NK-92 (cell line): ENCODE measurements around the gene GAGE12D.
"Not testable (repeated sequence)": the region's sequence is repeated elsewhere in the genome, so short reads cannot be mapped to it uniquely, and the experiment has no call there.

Experiments
- DNase-seq: peaks from one replicate; lab custom pipeline; 2025; ENCODE audit not compliant: unreplicated experiment; lab: John Stamatoyannopoulos, UW

GAGE12D gene

DNA sequence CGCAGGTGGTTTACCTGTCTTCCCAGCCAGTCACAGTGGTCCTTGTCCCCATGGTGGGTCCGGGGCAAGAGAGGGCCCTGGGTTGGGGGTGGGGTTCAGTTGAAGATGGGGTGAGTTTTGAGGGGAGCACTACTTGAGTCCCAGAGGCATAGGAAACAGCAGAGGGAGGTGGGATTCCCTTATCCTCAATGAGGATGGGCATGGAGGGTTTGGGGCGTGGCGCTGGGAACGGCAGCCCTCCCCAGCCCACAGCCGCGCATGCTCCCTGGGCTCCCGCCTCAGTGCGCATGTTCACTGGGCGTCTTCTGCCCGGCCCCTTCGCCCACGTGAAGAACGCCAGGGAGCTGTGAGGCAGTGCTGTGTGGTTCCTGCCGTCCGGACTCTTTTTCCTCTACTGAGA, at the start of gene GAGE12D:
TSS of gene GAGE12D (plus strand) at position 301 of the 400 bp plus-strand sequence. CDS start 1,155 bp downstream, outside the sequence.
- not testable (repeated sequence) for DNase-seq

DNA sequence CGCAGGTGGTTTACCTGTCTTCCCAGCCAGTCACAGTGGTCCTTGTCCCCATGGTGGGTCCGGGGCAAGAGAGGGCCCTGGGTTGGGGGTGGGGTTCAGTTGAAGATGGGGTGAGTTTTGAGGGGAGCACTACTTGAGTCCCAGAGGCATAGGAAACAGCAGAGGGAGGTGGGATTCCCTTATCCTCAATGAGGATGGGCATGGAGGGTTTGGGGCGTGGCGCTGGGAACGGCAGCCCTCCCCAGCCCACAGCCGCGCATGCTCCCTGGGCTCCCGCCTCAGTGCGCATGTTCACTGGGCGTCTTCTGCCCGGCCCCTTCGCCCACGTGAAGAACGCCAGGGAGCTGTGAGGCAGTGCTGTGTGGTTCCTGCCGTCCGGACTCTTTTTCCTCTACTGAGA, 9.7 kb upstream of the GAGE12D start, which contains the start of gene GAGE12C:
TSS of gene GAGE12C (plus strand) at position 301 of the 400 bp plus-strand sequence. CDS start 1,155 bp downstream, outside the sequence.
- not testable (repeated sequence) for DNase-seq

GRCh38 chrX:49550989-49551388, 9.5 kb downstream of the GAGE12D start, which contains the start of gene GAGE12E:
Gene GAGE12E, plus strand, starts transcription at chrX:49551289. Its CDS starts 1,155 bp downstream, at chrX:49552444.
- DNase-seq = not testable (repeated sequence)

GRCh38 chrX:49560542-49560941, 19.0 kb downstream of the GAGE12D start, which contains the start of gene GAGE12F:
Gene GAGE12F, plus strand, starts transcription at chrX:49560842. Its CDS starts 1,155 bp downstream, at chrX:49561997.
- not testable (repeated sequence) for DNase-seq

DNA sequence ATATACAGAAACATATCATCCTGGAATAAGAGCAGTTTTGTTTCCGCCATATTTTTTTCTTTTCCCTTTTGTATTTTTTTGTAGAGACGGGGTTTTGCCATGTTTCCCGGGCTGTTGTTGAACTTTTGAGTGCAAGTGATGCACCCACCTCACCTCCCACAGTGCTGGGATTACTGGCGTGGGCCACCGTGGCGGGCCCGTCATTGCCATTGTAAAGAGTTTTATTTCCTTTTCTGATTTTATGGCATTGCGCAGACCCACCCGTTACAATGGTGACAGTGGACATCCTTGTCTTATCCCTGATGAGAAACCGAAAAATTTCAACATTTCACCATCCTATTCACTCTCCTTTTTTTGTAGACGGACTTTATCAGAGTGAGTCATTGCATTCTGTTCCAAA, 27.2 kb downstream of the GAGE12D start:
- not testable (repeated sequence) for DNase-seq

DNA sequence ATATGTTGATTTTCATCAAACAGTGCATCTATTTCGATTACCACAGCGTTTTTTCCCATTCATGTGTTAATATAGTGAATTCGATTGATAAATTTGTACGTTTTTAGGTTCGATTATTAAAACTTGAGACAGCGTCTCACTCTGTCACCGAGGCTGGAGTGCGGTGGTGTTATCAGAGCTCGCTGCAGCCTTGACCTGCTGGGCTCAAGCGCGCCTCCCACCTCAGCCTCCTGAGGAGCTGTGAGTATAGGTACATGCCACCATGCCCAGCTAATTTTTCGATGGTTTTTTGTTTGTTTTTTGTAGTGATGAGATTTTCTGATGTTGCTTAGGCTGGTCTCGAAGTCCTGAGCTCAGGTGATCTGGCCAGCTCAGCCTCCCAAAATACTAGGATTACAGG, 27.6 kb downstream of the GAGE12D start:
- not testable (repeated sequence) for DNase-seq

- DNase-seq = not testable (repeated sequence)
These were observed 28.6 kb downstream of the GAGE12D start, which contains the start of gene GAGE12G for GRCh38 chrX:49570100-49570499. Gene GAGE12G, plus strand, starts transcription at chrX:49570400. Its CDS starts 1,155 bp downstream, at chrX:49571555.

DNA sequence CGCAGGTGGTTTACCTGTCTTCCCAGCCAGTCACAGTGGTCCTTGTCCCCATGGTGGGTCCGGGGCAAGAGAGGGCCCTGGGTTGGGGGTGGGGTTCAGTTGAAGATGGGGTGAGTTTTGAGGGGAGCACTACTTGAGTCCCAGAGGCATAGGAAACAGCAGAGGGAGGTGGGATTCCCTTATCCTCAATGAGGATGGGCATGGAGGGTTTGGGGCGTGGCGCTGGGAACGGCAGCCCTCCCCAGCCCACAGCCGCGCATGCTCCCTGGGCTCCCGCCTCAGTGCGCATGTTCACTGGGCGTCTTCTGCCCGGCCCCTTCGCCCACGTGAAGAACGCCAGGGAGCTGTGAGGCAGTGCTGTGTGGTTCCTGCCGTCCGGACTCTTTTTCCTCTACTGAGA, 38.1 kb downstream of the GAGE12D start, which contains the start of gene GAGE12H:
TSS of gene GAGE12H (plus strand) at position 301 of the 400 bp plus-strand sequence. CDS start 1,155 bp downstream, outside the sequence.
- DNase-seq = not testable (repeated sequence)

GRCh38 chrX:49589196-49589595, 47.7 kb downstream of the GAGE12D start, which contains the start of gene GAGE2A:
Gene GAGE2A, plus strand, starts transcription at chrX:49589496. Its CDS starts 1,155 bp downstream, at chrX:49590651.
- DNase-seq = not testable (repeated sequence)

DNA sequence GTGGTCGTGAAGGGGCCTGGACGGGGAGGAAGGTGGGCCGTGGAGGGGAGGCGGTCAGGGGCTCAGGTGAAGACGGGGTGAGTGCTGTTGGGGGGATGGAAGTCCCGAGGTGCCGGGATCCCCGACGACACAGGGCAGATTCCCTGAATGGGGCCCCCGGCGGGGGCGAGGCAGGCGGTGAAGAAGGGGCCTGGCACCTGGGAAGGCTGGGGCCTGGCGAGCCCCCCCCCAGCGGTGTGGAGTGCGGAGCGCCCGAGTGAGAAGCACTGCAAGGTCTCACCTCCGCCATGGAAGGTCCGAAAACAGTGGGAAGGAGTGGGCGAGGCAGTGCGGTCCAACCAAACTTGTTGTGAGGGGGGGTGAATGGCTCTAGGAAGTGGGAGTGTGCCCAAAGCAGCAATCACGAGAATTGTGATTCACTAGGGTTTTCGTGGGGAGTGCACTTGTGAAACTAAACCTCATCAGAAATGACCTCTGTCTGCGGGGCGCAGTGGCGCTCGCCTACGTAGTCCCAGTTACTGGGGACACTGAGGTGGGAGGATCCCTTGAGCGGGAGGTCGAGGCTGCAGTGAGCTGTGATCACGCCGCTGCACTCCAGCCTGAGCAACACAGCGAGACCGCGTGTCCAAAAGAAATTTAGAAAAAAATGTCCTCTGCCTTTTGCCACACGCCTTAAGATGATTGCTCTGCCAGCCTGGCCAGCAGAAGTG, 48.4 kb downstream of the GAGE12D start:
- DNase-seq = not testable (repeated sequence)

DNA sequence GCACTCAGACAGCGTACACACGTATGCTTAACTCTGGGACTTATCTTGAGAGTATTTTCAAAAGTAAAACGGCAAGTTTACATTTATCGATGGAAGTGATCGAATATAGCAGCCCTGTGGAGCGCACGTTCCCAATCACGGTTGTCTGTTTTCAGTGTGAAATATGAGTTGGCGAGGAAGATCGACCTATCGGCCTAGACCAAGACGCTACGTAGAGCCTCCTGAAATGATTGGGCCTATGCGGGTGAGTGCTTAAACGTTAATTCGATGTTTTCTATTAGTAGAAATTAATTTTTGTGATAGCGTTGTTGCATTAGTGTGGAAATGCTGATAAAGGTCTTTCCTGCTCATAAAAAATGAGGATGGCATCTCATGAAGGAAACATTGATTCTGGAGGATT, 49.0 kb downstream of the GAGE12D start:
- DNase-seq = not testable (repeated sequence)
